Stimulated activated CD4-positive, alpha-beta T cell treated with anti-CD3 and anti-CD28 coated beads, Interleukin-2, amount 100 ng/mL, for 24 hours (primary cell): ENCODE measurements around the gene PTCD2.
A peak's percentile ranks its signal among the peaks of the same experiment; 100 is the strongest.

ENCODE experiments used
- DNase-seq, 2 donors: peaks; one replicate each; pipeline ENCODE4 v3.0.0-alpha.2; 2020

The PTCD2 gene

GRCh38 chr5:72351376-72351775 lies 31.2 kb downstream of the PTCD2 start:
- no peak for DNase-seq

GRCh38 chr5:72352616-72353015 lies 32.4 kb downstream of the PTCD2 start:
- no peak for DNase-seq

DNA sequence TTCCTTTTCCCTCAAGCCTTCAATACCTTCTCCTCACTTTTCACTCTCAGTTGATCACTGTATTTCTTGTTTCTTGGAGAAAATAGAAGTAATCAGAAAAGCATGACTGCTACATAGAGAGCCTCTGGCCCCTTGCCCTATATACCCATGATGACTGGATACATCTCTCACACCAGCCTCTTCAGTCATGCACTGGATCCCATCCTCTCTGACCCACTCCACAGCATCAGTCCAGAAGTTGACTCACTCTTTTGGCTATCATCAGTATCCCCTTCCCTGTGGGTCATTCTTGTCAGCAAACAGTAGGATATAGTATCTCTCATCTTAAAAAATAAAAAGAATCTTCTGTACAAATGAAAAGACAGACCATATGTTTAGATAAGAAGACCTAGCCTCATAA lies 32.9 kb downstream of the PTCD2 start:
- DNase-seq, result no peak

DNA sequence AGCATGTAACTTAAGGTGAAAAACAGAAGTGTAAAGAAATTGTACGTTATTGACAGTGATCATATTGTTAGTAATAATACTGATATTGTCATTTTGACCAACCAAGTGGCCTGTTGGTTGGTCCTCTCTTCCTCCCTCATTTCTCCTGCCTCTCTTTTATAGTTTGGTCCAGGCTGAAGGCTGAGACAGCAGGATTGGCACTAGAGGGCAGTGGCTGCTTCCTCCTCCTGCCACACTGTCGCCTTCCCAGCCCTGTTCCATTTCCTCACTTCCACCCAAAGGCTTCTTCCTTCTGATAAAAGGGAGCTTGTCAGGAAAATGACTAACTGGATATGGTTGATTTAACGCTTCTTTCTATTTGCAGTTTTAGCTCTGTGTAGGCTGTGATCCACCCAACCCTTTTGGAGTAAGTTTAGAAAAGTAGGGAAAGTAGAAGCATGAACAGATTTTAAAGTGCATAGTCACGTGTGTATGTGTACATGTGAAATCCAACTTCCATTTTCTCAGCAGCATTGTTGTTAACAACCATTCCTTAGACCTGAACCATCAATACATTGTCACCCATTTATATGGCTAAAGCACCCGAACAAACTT lies 35.6 kb downstream of the PTCD2 start:
- no peak for DNase-seq

GRCh38 chr5:72356361-72356760 lies 36.2 kb downstream of the PTCD2 start:
- DNase-seq, result no peak

- DNase-seq, result no peak
These were observed 38.8 kb downstream of the PTCD2 start for GRCh38 chr5:72358925-72359324.

- DNase-seq, result no peak
These were observed 39.7 kb downstream of the PTCD2 start for GRCh38 chr5:72359886-72360285.

DNA sequence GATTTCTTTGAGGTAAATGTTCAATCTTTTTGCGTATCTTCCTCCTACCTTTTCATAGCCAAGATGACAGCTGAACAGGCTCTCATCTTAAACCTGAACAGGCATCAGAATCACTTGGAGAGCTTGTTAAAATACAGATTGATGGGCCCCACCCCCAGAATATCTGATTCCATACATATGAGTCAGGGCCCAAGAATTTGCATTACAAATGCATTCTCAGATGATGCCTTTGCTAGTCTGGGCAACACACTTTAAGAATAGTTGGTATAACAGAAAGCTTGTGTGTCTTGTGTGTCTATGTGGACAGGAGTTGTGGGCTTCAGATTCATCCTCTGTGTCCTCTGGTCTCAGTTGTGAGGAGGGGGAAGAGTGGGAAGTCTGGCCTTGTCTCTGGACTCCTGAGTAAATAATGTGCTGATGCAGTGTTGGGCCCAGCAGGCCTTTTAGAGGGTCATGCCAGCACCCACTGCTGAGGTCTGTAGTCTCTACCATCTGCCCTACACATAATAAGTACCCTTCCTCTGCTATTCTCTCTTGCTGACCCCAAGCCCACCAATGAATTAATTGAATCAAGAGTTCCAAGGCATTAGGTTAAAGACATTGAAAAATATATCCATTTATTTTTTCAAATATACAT lies 43.1 kb downstream of the PTCD2 start:
- DNase-seq, result no peak

DNA sequence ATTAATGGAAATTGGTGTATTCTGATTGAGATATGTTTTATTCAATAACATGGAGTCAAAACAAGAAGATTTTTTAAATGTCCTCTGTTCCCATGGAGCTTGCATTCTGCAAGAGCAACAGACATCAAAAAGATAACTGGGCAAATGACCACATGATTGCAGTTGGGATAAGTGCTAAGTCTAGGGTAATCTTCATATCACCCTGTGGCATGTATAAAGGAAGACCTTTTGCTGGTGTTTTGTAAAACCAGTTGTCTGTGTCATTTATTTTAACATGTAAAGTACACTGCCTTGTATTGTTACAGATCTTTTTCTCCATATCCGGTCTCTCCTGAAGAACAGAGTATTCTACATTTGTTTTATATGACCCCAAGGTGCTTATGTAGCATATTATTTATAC lies 44.0 kb downstream of the PTCD2 start:
- DNase-seq, result no peak

- DNase-seq, result no peak
These were observed 44.8 kb downstream of the PTCD2 start for GRCh38 chr5:72364951-72365350.

DNA sequence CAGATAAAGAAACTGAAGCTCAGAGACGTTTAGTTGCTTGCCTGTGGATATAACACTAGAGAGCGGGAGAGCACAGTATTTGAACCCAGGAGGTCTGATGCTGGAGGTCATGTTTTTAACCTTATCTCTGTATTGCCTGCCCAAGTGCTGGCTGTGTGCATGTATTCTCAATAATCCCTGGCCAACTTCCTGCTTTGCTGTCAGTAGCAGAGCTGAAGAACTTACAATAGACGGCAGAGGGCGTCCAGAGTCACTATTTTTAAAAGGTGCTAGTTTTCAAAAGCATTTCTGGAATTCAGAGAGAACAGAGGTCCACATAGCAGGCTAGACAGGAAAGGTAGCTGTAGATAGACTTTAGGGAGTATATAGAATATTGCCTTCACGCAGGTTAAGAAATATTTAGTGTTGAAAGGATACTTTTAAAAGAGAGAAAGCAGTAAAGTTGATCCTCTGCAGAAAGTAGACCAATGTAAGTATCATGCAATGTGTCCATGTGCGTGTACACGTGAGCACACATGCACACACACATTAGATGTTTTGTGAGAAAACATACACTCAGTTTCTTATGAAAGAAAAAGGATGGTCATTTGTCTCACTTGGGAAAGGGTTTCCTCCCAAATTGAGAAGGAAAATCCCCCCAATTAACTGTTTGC lies 46.3 kb downstream of the PTCD2 start:
- DNase-seq, result peak; percentile 24 to 29

DNA sequence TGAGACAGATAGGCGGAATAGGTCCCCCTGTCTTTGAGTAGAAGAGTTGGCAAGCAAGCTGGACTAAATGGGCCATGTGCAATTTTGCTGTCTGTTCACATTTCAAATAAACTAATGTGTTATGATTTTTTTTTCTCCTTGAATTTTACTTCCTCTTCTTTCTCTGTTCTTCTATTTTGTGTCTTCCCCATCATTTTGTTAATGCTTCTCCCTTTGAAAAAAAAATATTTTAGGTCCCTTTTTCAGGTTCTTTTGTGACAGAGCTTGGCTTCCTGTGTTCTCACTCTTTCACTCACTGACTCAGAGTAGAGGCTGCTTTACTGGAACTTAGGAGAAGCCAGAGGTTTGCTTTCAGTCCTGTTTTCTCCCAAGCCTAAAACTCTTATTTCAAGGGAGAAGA lies 48.1 kb downstream of the PTCD2 start:
- DNase-seq, result no peak

GRCh38 chr5:72369301-72369700 lies 49.1 kb downstream of the PTCD2 start:
- no peak for DNase-seq

DNA sequence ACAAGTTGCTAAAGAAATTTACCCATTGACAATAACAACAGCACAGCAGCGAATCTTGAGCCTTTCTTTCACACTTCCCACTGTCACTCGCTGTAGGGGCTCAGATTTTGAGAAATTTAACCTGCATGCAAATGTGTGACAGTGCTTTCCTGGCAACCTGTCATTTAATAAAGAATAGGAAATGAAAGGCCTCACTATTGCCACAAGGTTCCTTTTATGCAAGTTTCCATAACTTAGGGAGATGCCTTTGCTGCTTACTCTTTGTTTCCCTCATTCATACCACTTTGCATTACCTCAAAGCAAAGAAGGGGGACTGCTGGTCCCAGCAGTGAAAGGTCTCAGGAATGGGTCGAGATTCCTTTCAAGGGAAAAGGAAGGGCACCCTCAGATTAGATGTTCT lies 49.5 kb downstream of the PTCD2 start:
- DNase-seq, result no peak

DNA sequence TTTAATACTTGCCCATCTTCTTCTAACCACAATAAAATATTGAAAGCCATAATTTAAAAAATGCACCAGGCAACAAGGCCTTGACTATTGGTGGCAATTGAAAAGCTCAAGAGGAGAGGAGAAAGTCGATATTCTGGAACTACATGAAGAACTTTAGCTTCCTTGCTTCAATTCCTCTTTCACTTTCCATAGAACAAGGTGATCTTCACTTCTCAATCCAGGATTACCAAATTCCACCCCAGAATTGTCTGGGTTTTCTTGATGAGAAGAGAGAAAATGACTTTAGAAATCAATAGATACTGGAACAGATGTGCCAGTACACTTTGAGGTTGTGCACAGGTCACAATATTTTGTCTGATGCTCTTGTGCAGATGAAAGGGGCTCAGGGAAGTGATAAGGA lies 52.2 kb downstream of the PTCD2 start:
- DNase-seq, result no peak

- DNase-seq, result no peak
These were observed 52.8 kb downstream of the PTCD2 start for GRCh38 chr5:72372923-72373322.

DNA sequence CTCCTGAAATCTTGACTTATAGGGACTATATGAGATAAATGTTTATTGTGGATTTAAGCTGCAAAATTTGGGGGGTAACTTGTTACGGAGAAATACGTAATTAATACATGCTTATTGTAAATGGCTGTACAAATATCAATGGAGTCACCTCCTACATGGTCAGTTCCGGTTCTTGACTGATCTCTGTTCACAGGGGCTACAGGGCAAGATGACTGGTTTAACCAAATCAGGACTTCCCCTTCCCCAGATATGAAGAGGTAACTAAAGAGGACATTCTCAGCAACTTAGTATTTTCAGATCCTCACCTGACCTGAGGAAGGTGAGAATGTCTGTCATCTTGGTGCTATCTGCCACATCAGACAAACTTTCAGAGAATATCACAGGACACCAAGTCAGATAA lies 54.7 kb downstream of the PTCD2 start:
- no peak for DNase-seq

- DNase-seq, result no peak
These were observed 56.2 kb downstream of the PTCD2 start for GRCh38 chr5:72376381-72376780.

DNA sequence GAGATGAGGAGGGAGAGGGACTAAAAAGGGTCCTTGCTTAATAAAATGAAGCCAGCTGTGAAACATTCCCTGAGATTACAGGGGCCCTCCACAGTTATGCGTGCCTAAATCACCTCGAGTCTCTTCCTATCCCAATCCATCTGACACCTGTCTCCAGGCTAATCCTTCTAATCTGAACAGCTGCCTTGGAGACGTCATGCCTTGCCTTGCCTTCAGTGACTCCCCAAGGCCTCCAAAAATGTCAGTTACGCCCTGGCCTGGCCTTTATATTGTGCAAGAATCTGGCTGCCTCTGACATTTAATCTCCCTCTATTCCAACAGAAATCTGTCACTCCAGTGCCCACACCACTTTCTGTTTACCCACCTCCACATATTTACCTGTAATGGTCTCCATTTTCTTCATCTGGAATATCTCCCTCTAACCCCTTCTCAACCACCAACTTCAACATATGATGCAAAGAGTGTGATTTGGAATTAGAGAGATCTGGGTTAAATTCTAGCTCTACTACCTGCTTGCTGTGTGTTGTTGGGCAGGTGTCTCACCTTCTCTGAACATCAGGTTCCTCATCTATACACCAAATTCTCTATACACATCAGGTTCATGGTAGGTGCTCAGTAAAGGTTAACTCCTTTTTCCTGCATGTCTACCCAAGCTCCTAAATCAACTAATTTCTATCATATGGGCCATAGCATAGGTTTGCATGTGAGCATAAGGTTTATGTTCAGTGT lies 57.9 kb downstream of the PTCD2 start:
- no peak for DNase-seq

DNA sequence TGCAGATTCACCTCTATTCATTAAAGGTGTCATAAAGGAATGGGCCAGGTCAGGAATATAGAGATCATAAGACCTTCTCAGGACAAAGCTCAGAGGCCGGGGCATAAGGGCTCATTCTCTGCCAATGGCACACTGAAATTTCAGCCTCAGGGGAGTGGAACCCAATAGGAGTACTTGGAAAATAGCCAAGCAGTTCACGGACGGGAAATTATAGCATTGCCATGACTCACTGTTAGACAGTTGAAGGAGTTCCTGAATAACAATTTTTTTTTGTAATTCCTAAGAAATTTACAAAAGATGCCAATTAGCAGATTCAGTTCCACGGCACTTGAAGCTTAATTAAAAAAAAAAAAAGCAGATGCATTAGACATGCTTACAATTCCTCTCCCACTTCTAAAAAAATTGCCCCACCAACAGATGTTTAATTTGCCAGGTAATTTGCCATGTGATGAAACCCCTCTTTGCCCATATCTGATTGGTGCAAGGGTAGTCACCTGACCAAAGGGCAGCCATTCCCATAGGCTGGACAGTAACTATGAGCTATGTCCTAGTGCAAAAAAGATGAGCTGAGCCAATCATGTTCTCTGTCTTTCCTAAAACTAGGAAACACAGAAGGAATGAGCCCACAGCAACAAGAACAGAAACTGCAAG lies 58.6 kb downstream of the PTCD2 start:
- DNase-seq, result no peak

DNA sequence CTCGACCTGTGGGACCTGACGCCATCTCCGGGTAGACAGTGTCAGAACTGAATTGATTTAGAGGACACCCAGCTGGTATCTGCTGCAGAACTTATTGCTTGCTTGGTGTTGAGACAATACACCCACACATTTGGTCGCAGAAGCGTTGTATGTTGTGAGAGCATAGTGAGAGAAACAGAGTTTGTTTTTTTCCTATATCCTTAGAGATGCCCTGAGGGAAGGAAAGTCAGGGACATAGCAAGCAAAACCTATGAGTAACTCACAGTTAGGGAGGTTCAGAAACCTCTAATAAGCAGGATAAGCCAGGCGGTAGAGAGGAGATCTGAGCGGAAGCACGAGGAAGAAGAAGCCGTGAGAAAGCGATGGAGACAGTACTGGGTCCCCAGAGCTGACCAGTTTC lies 59.8 kb downstream of the PTCD2 start:
- DNase-seq, result no peak

DNA sequence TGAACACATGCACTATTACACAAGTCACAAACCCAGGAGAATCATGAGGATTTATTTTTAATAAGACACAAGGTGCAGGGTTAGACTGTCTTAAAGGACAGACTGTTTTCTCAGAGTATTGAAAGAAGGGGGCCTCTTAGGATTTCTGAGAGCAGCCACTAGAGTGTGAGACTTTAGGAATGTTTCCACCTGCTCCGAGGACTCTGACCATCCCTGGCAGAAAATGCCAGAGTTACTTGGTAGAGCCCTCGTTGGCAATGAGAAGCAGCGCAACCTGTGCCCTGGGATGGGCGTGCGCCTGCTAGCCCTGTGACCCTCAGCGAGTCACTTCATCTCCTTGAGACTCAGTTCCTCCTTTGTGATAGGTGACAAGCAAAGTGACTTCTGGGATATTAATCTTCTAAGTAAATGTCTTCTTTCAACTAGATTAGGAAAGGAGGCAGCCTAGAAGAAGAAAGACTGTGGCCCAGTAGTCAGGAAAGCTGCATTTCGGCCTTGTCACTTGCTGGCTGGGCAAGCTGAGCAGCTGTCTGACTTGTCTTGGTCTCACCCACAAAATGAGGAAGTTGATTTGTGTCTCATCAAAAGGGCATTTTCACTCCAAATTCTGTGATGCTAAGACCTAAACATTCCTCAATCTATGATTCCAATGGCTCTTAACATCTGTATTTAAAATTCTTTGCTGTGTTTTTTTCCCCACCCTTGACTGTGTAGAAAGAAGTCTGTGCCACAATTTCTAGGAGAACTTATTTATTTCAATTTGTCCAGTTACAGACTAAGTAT lies 60.5 kb downstream of the PTCD2 start:
- DNase-seq, result no peak

DNA sequence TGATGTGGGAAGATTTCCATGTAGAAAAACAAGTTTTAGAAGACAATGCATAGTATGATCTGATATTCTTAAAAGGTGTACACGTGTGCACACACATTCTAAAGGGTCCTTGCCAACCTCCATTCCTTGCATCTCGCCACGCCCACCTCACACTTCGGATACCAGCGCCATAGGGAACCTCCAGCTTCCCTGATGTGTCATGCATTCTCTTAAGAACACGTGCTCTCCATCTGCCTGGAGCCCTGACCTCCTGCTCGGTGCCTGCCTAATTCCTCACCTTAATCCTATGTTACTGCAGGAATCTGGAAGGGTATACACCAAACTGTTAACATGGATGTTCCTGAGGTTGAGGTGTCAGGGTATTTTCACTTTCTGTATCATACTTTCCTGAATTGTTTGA lies 63.1 kb downstream of the PTCD2 start:
- no peak for DNase-seq
